Measurements from ENCODE around the gene ZW10. TPM values are rescaled to one million over a fixed set of nuclear protein-coding genes. Genes with fewer than 3 reads are reported as not detected.
A peak's percentile ranks its signal among the peaks of the same experiment; 100 is the strongest.

The ZW10 gene
- total RNA-seq, 4 donors from 2014 or later, result 17.3 to 24.3 (median 20.2) TPM

- peaks cover 7 to 30% of the 10 kb centered on the region in 2 donors for H3K4me1 ChIP-seq
- intact Hi-C loops (cut with DNase I; ENCODE audit: low total_unique reads), result loop anchor here (10.0 kb wide), 1 partner anchor 125 kb away; no protein-coding TSS in a partner anchor
- DNase-seq (no peak), ATAC-seq (no peak)
- peaks cover 0 to 29% of the 10 kb centered on the region in 2 donors for H3K36me3 ChIP-seq
- no peaks in the 10 kb centered on the region for H3K9me3 ChIP-seq
- TF ChIP-seq CTCF (IDR thresholded peaks at IDR 0.05 in 4 of 5, conservative IDR thresholded peaks at IDR 0.05 in 1 of 5), result no peak
- TF ChIP-seq POLR2A (IDR thresholded peaks at IDR 0.05), result no peak
- H3K4me3 ChIP-seq, result no peak overlapping the region
- no peak overlapping the region for H3K27ac ChIP-seq
- no peaks in the 10 kb centered on the region for H3K27me3 ChIP-seq
- in situ Hi-C loops (cut with MboI; ENCODE audit: low sequenced_read_pairs in 4 of 4), result loop anchor here (25.0 kb wide), 1 partner anchor 192 kb away; no protein-coding TSS in a partner anchor
Measured at GRCh38 chr11:113729456-113729855, 44.0 kb downstream of the ZW10 start.

- ATAC-seq, result no peak
- Histone ChIP-seq H3K4me1 (peaks cover 14 to 36% of the 10 kb centered on the region in 2 donors), H3K9me3 (no peaks in the 10 kb centered on the region), H3K27me3 (no peaks in the 10 kb centered on the region), H3K36me3 (peaks cover 0 to 23% of the 10 kb centered on the region in 2 donors), H3K4me3 (no peak overlapping the region), H3K27ac (no peak overlapping the region)
- DNase-seq, result no peak
- in situ Hi-C loops (cut with MboI; ENCODE audit: low sequenced_read_pairs in 4 of 4), result loop anchor here (25.0 kb wide), 1 partner anchor 192 kb away; no protein-coding TSS in a partner anchor
- no peak for TF ChIP-seq POLR2A (IDR thresholded peaks at IDR 0.05)
- TF ChIP-seq CTCF (IDR thresholded peaks at IDR 0.05 in 4 of 5, conservative IDR thresholded peaks at IDR 0.05 in 1 of 5), result no peak
- intact Hi-C loops (cut with DNase I; ENCODE audit: low total_unique reads), result loop anchor here (10.0 kb wide), 1 partner anchor 124 kb away; no protein-coding TSS in a partner anchor
Measured at GRCh38 chr11:113728814-113729213, 44.7 kb downstream of the ZW10 start.

- intact Hi-C loops (cut with DNase I; ENCODE audit: low total_unique reads), result loop anchor here (10.0 kb wide), 1 partner anchor 121 kb away; no protein-coding TSS in a partner anchor
- DNase-seq (no peak), ATAC-seq (no peak)
- no peaks in the 10 kb centered on the region for H3K27me3 ChIP-seq
- no peaks in the 10 kb centered on the region for H3K36me3 ChIP-seq
- in situ Hi-C loops (cut with MboI; ENCODE audit: low sequenced_read_pairs in 4 of 4), result loop anchor here (25.0 kb wide), 1 partner anchor 189 kb away; no protein-coding TSS in a partner anchor
- no peak overlapping the region for H3K4me3 ChIP-seq
- H3K27ac ChIP-seq, result peak overlapping the region in 1 of 4 donors; percentile 6
- peaks cover 43 to 65% of the 10 kb centered on the region in 2 donors for H3K4me1 ChIP-seq
- no peak for TF ChIP-seq POLR2A (IDR thresholded peaks at IDR 0.05)
- no peak for TF ChIP-seq CTCF (IDR thresholded peaks at IDR 0.05 in 4 of 5, conservative IDR thresholded peaks at IDR 0.05 in 1 of 5)
- H3K9me3 ChIP-seq, result no peaks in the 10 kb centered on the region
Measured at GRCh38 chr11:113725913-113726312, 47.6 kb downstream of the ZW10 start.

GRCh38 chr11:113725407-113725806, 48.1 kb downstream of the ZW10 start:
- no peak overlapping the region for H3K4me3 ChIP-seq
- no peak for ATAC-seq
- peak overlapping the region in 1 of 4 donors; percentile 6 for H3K27ac ChIP-seq
- H3K4me1 ChIP-seq, result peaks cover 39 to 65% of the 10 kb centered on the region in 2 donors
- in situ Hi-C loops (cut with MboI; ENCODE audit: low sequenced_read_pairs in 4 of 4), result loop anchor here (25.0 kb wide), 1 partner anchor 188 kb away; no protein-coding TSS in a partner anchor
- TF ChIP-seq CTCF (IDR thresholded peaks at IDR 0.05 in 4 of 5, conservative IDR thresholded peaks at IDR 0.05 in 1 of 5) (no peak), POLR2A (IDR thresholded peaks at IDR 0.05) (no peak)
- no peaks in the 10 kb centered on the region for H3K9me3 ChIP-seq
- intact Hi-C loops (cut with DNase I; ENCODE audit: low total_unique reads), result loop anchor here (10.0 kb wide), 1 partner anchor 121 kb away; no protein-coding TSS in a partner anchor
- H3K27me3 ChIP-seq, result no peaks in the 10 kb centered on the region
- no peaks in the 10 kb centered on the region for H3K36me3 ChIP-seq
- DNase-seq, result no peak
